K562 (cell line): ENCODE measurements around the gene CDS1. TPM values are rescaled to one million over a fixed set of nuclear protein-coding genes. Genes with fewer than 3 reads are reported as not detected.
A peak's percentile ranks its signal among the peaks of the same experiment; 100 is the strongest.

ENCODE experiments used
- ATAC-seq: fragments of 200-7000 bp; cut with Tn5 transposase; 3 replicates; pipeline ENCODE4 v1.9.1; 2020; ENCODE audit warnings: moderate library complexity
- BruUV-seq: library from RNA; stranded (reverse); fragments of 400-500 nt; replicated peaks from 2 replicates; lab custom pipeline; 2021; lab: Mats Ljungman, UMichigan
- CTCF ChIA-PET: fragments of 300-600 bp; formaldehyde crosslinking; extraction: SDS; loops from one replicate; lab custom pipeline; 2021; ENCODE audit warnings: low intra/inter-chr PET ratio; lab: Yijun Ruan, JAX
- POLR2A ChIA-PET: fragments of 300-600, 350-650 bp; sonication (Branson Sonifier 250); formaldehyde crosslinking; extraction: SDS; loops from one replicate; lab custom pipeline; 2021; ENCODE audit warnings: antibody characterized with exemption, inconsistent platforms; lab: Yijun Ruan, JAX
- DNase-seq, 4 experiments: peaks; one replicate each; pipeline versions ENCODE4 v3.0.0 to v3.0.0-alpha.2; 2011 to 2018; ENCODE audit warnings: low spot score in 3 of 4, mixed read lengths in 3 of 4; ENCODE audit errors: extremely low read depth in 1 of 4
- FAIRE-seq: peaks from 2 replicates; lab custom pipeline; 2011; peaks lifted over from hg19 to GRCh38; lab: Jason Lieb, UNC
- H2AFZ ChIP-seq: 2 replicates; pipeline ENCODE4 v1.6.0; 2011; ENCODE audit warnings: low read depth, low read length, control low read depth, inconsistent platforms
- H3K27ac ChIP-seq: fragments of 200-600 bp; 3 replicates; pipeline ENCODE4 v1.8.0; 2011; ENCODE audit warnings: low read depth, mild to moderate bottlenecking, control low read depth, inconsistent platforms, low read length, moderate library complexity, mixed read lengths; ENCODE audit errors: extremely low read depth
- H3K27me3 ChIP-seq, 2 experiments: fragments of 300-600 bp in 1 of 2; 2 replicates in 1 of 2; 3 replicates in 1 of 2; pipeline versions ENCODE4 v1.6.0 to v1.8.0; 2011; ENCODE audit warnings: inconsistent platforms in 2 of 2, low read length in 2 of 2, mild to moderate bottlenecking in 1 of 2, mixed read lengths in 1 of 2, moderate library complexity in 1 of 2; ENCODE audit not compliant: control insufficient read depth in 2 of 2, insufficient read depth in 2 of 2
- H3K36me3 ChIP-seq: fragments of 300-600 bp; 3 replicates; pipeline ENCODE4 v1.8.0; 2011; ENCODE audit warnings: mild to moderate bottlenecking, low read length, inconsistent platforms; ENCODE audit not compliant: control insufficient read depth, insufficient read depth
- H3K4me1 ChIP-seq, 2 experiments: fragments of 200-600 bp in 1 of 2; replicated peaks in 1 of 2; 2 replicates in 1 of 2; 3 replicates in 1 of 2; pipeline versions ENCODE4 v1.5.1 to v1.8.0; 2011; ENCODE audit warnings: inconsistent platforms in 2 of 2, low read length in 2 of 2, mild to moderate bottlenecking in 1 of 2, mixed read lengths in 1 of 2, moderate library complexity in 1 of 2; ENCODE audit not compliant: control insufficient read depth in 2 of 2, insufficient read depth in 2 of 2
- H3K4me2 ChIP-seq: 2 replicates; pipeline ENCODE4 v1.6.1; 2011; ENCODE audit warnings: low read length, control low read depth, inconsistent platforms, mixed read lengths; ENCODE audit not compliant: insufficient read depth
- H3K4me3 ChIP-seq: fragments of 200-600 bp; sonication (generic), shearing (Covaris generic); 2 replicates; pipeline ENCODE4 v1.5.1; 2016; ENCODE audit warnings: control low read depth, inconsistent platforms
- H3K79me2 ChIP-seq: fragments of 200-600 bp; 3 replicates; pipeline ENCODE4 v1.8.0; 2011; ENCODE audit warnings: low read length, inconsistent platforms; ENCODE audit not compliant: control insufficient read depth, insufficient read depth
- H3K9ac ChIP-seq, 2 experiments: 2 replicates each; pipeline versions ENCODE4 v1.6.0 to v1.6.1; 2011; ENCODE audit warnings: low read depth in 2 of 2, low read length in 2 of 2, control low read depth in 1 of 2, inconsistent platforms in 1 of 2, mild to moderate bottlenecking in 1 of 2, mixed read lengths in 1 of 2; ENCODE audit not compliant: insufficient read depth in 1 of 2
- H3K9me1 ChIP-seq: one replicate; pipeline ENCODE4 v1.6.0; 2011; ENCODE audit warnings: inconsistent platforms, mild to moderate bottlenecking, low read length, moderate library complexity; ENCODE audit not compliant: control insufficient read depth, insufficient read depth
- H3K9me3 ChIP-seq: replicated peaks from 2 replicates; pipeline ENCODE4 v1.5.1; 2011; ENCODE audit warnings: low read depth, low read length, inconsistent platforms; ENCODE audit not compliant: control insufficient read depth, insufficient read depth
- H4K20me1 ChIP-seq: replicated peaks from 2 replicates; pipeline ENCODE4 v1.6.1; 2011; ENCODE audit warnings: low read length, inconsistent platforms, mixed read lengths; ENCODE audit not compliant: control insufficient read depth, insufficient read depth
- ASH1L ChIP-seq: fragments of 450-650 bp; IDR thresholded peaks from 2 replicates; pipeline ENCODE4 v1.6.1; 2018; ENCODE audit warnings: borderline replicate concordance, mild to moderate bottlenecking, low read depth; ENCODE audit not compliant: partially characterized antibody
- CEBPB ChIP-seq: fragments of 450-650 bp; IDR thresholded peaks from 2 replicates; pipeline ENCODE4 v1.6.1; 2016; ENCODE audit warnings: missing genetic modification characterization, missing compliant biosample characterization
- CEBPG ChIP-seq, 3 experiments: fragments of 200-800 bp in 1 of 3; sonication (Bioruptor generic) in 1 of 3; sonication (generic) in 1 of 3; formaldehyde crosslinking in 1 of 3; IDR thresholded peaks in 2 of 3; conservative IDR thresholded peaks in 1 of 3; 2 replicates each; pipeline versions ENCODE4 v1.6.1 to v1.8.0; 2016 to 2022; ENCODE audit warnings: missing compliant biosample characterization in 2 of 3, missing genetic modification characterization in 2 of 3, mild to moderate bottlenecking in 1 of 3, missing genetic modification reagents in 1 of 3
- ELK3 ChIP-seq: fragments of 450-650 bp; formaldehyde crosslinking; IDR thresholded peaks from 2 replicates; pipeline ENCODE4 v1.4.0; 2020; ENCODE audit warnings: mild to moderate bottlenecking
- SNRNP70 ChIP-seq: fragments of 200-400 bp; formaldehyde crosslinking; optimal IDR thresholded peaks from 2 replicates; pipeline ENCODE3; 2017; ENCODE audit warnings: low read depth, low read length
- ZNF277 ChIP-seq: fragments of 250-450 bp; sonication (Bioruptor Pico); IDR thresholded peaks from 2 replicates; pipeline ENCODE4 v1.8.0; 2022; ENCODE audit warnings: inconsistent platforms, mild to moderate bottlenecking, moderate library complexity, borderline replicate concordance
- ZNF584 ChIP-seq: fragments of 200-800 bp; sonication (Bioruptor generic); IDR thresholded peaks from 2 replicates; pipeline ENCODE4 v1.6.1; 2016; ENCODE audit warnings: low read depth, mild to moderate bottlenecking, missing genetic modification characterization, missing compliant biosample characterization
- ZNF76 ChIP-seq: fragments of 250-450 bp; sonication (Bioruptor Pico); IDR thresholded peaks from 2 replicates; pipeline ENCODE4 v1.4.0; 2020; ENCODE audit warnings: mild to moderate bottlenecking, moderate library complexity, borderline replicate concordance
- WGBS: fragments of 100-300 bp; shearing (Covaris generic); methylation state at CpG from one replicate; pipeline ENCODE4 v1.1.6; 2016; ENCODE audit warnings: low coverage, mixed read lengths; ENCODE audit not compliant: insufficient coverage; ENCODE audit errors: missing lambda C conversion rate; 5-methylcytosine and 5-hydroxymethylcytosine counted together
- in situ Hi-C: fragments of 300-500 bp; cut with MboI; formaldehyde crosslinking; loops from 4 replicates; pipeline ENCODE4 v1.15.0; 2018; ENCODE audit warnings: inconsistent platforms, mixed read lengths
- intact Hi-C: fragments of 100-400 bp; cut with micrococcal nuclease; formaldehyde crosslinking; loops from 2 replicates; pipeline ENCODE4 v1.14.2; 2022
- polyA plus RNA-seq, 8 experiments: library from polyadenylated mRNA; depleted of rRNA in 4 of 8; stranded (reverse) in 5 of 8; unstranded in 3 of 8; fragments of >200 nt; fragmentation: Nextera tagmentation in 2 of 8; fragmentation: Illumina TruSeq in 1 of 8; extraction: Ambion mirVana in 2 of 8; extraction: Trizol in 1 of 8; gene quantifications; 2 replicates each; pipeline versions ENCODE4 v1.2.1 to v1.2.3, GENCODE V29; 2011 to 2014; ENCODE audit warnings: inconsistent platforms in 1 of 8, missing spikeins in 1 of 8
- small RNA-seq: library from RNA; depleted of rRNA; stranded (forward); fragments of <200 nt; gene quantifications from one replicate; pipeline ENCODE3, GENCODE V24; 2014
- total RNA-seq, 7 experiments: library from RNA; depleted of rRNA in 6 of 7; stranded (reverse); fragments of >200 nt in 6 of 7; fragmentation: Illumina TruSeq in 2 of 7; extraction: Trizol in 2 of 7; gene quantifications; 2 replicates each; pipeline versions ENCODE4 v1.2.1 to v1.2.3, GENCODE V29; 2011 to 2021; ENCODE audit warnings: low replicate concordance in 1 of 7

Gene CDS1
- total and polyA plus RNA-seq, 9 of the 15 experiments (the other 6 are each of a cell fraction or from before 2014, with no cell fraction given), result 0.04 to 0.42 (median 0.15) TPM

GRCh38 chr4:84699001-84699671, 116.2 kb downstream of the CDS1 start:
- Histone ChIP-seq H2AFZ (no peak overlapping the region), H3K9ac (no peak overlapping the region), H3K27ac (no peak overlapping the region), H3K4me2 (no peak overlapping the region), H3K36me3 (no peaks in the 10 kb centered on the region; the same call in 2 of the 3 replicates), H3K4me3 (no peak overlapping the region), H4K20me1 (no peaks in the 10 kb centered on the region), H3K79me2 (no peaks in the 10 kb centered on the region), H3K9me1 (no peaks in the 10 kb centered on the region), H3K27me3 (no peaks in the 10 kb centered on the region), H3K9me3 (no peaks in the 10 kb centered on the region), H3K4me1 (no peaks in the 10 kb centered on the region)
- in situ Hi-C loops (no loop called here), intact Hi-C loops (no loop called here)
- BruUV-seq, result no TSS peak
- TF ChIP-seq ZNF584 (CRISPR knock-in tag) (no peak), ZNF76 (CRISPR knock-in tag) (no peak), CEBPB (tag) (peak; percentile 91), SNRNP70 (no peak), CEBPG (CRISPR knock-in tag; IDR thresholded peaks at IDR 0.05) (no peak), CEBPG (tag; conservative IDR thresholded peaks at IDR 0.05 in 1 of 2, IDR thresholded peaks at IDR 0.05 in 1 of 2) (peak; percentile 61 to 89; a peak in 3 of 4 replicates), ELK3 (CRISPR knock-in tag) (no peak), ZNF277 (no peak), ASH1L (no peak)
- FAIRE-seq (no peak), ATAC-seq (no peak), DNase-seq (no peak)
- 36% methylated on average over 6 of the region's 6 CpGs for WGBS
- ChIA-PET CTCF (no interaction called here), POLR2A (no interaction called here)

Small RNA genes lying within 50 kb of the gene (small RNA-seq; reads per million reads assigned to genes)
- gene RN7SL552P, result not detected
- not detected for gene RPL3P13

Other genes starting within 250 kb of the CDS1 start
- gene NKX6-1, start 83.8 kb upstream of the CDS1 start, total RNA-seq (2014; rRNA removed), result not detected in 2 replicates
- not detected in 2 replicates for gene NKX6-1, start 83.8 kb upstream of the CDS1 start, total RNA-seq (2014; rRNA removed; fragmentation: Illumina TruSeq; extraction: Trizol)
- gene NKX6-1, start 83.8 kb upstream of the CDS1 start, total RNA-seq (2015; rRNA removed; fragmentation: Illumina TruSeq; extraction: Trizol), result not detected in 2 replicates
- gene NKX6-1, start 83.8 kb upstream of the CDS1 start, total RNA-seq (2021), result not detected in 2 replicates
- gene NKX6-1, start 83.8 kb upstream of the CDS1 start, polyA plus RNA-seq (2011; rRNA removed), result not detected in 2 replicates
- not detected in 2 replicates for gene NKX6-1, start 83.8 kb upstream of the CDS1 start, polyA plus RNA-seq (2014; fragmentation: Illumina TruSeq; extraction: Trizol)
- not detected for gene NKX6-1, start 83.8 kb upstream of the CDS1 start, polyA plus RNA-seq (2014; fragmentation: Nextera tagmentation; extraction: Ambion mirVana)
- gene NKX6-1, start 83.8 kb upstream of the CDS1 start, polyA plus RNA-seq (2014; rRNA removed), result not detected in 2 replicates